OCI-LY3 (cell line): ENCODE measurements around the gene ZNF862.

Experiments used
- CTCF ChIP-seq: fragments of 200-600, 300-600 bp; sonication (generic); IDR thresholded peaks from 2 replicates; pipeline ENCODE4 v1.5.1; 2014; ENCODE audit warnings: antibody characterized with exemption, low read length, low read depth
- EZH2phosphoT487 ChIP-seq: fragments of 200-600 bp; shearing (Covaris generic); IDR thresholded peaks from 2 replicates; pipeline ENCODE4 v1.6.1; 2018; ENCODE audit warnings: antibody characterized with exemption, mixed run types, low read depth

- TF ChIP-seq CTCF (no peak), EZH2phosphoT487 (no peak)
Observed at GRCh38 chr7:149850716-149851115, 12.5 kb downstream of the ZNF862 start.
